MM.1S (cell line): ENCODE measurements around the gene GABBR1.

ENCODE experiments used
- DNase-seq: peaks from one replicate; pipeline ENCODE4 v3.0.0-alpha.2; 2015
- H2AFZ ChIP-seq: fragments of 300-600 bp; sonication (generic); 2 replicates; pipeline ENCODE4 v1.6.0; 2016; ENCODE audit warnings: antibody characterized with exemption, low read length
- H3F3A ChIP-seq: fragments of 300-600 bp; sonication (generic); 2 replicates; pipeline ENCODE4 v1.6.1; 2016; ENCODE audit warnings: mild to moderate bottlenecking, antibody characterized with exemption, low read length, moderate library complexity, mixed read lengths; ENCODE audit not compliant: insufficient read depth
- H3K27ac ChIP-seq: fragments of 300-600 bp; sonication (generic); 2 replicates; pipeline ENCODE4 v1.5.1; 2016; ENCODE audit warnings: mild to moderate bottlenecking, low read length
- H3K27me3 ChIP-seq: fragments of 300-600 bp; sonication (generic); replicated peaks from 2 replicates; pipeline ENCODE4 v1.6.0; 2016; ENCODE audit warnings: low read length; ENCODE audit not compliant: insufficient read depth
- H3K36me3 ChIP-seq: fragments of 300-600 bp; sonication (generic); replicated peaks from 2 replicates; pipeline ENCODE4 v1.6.1; 2016; ENCODE audit warnings: mild to moderate bottlenecking, low read length, mixed read lengths; ENCODE audit not compliant: insufficient read depth
- H3K4me1 ChIP-seq: fragments of 300-600 bp; sonication (generic); 2 replicates; pipeline ENCODE4 v1.6.1; 2016; ENCODE audit warnings: low read length, mixed read lengths
- H3K4me2 ChIP-seq: fragments of 300-600 bp; sonication (generic); 2 replicates; pipeline ENCODE4 v1.6.0; 2016; ENCODE audit warnings: low read depth, low read length
- H3K4me3 ChIP-seq: fragments of 300-600 bp; sonication (generic); 2 replicates; pipeline ENCODE4 v1.5.1; 2016; ENCODE audit warnings: low read length, mixed read lengths
- H3K79me2 ChIP-seq: fragments of 300-600 bp; sonication (generic); 2 replicates; pipeline ENCODE4 v1.6.1; 2016; ENCODE audit warnings: mixed run types, low read length, mixed read lengths
- H3K9ac ChIP-seq: fragments of 300-600 bp; sonication (generic); 2 replicates; pipeline ENCODE4 v1.6.1; 2016; ENCODE audit warnings: low read length, mixed read lengths
- H3K9me2 ChIP-seq: fragments of 300-600 bp; sonication (generic); replicated peaks from 2 replicates; pipeline ENCODE4 v1.6.1; 2016; ENCODE audit warnings: mild to moderate bottlenecking, low read length, mixed read lengths; ENCODE audit not compliant: insufficient read depth
- H3K9me3 ChIP-seq: fragments of 300-600 bp; sonication (generic); replicated peaks from 2 replicates; pipeline ENCODE4 v1.6.1; 2016; ENCODE audit warnings: mild to moderate bottlenecking, low read length, mixed read lengths; ENCODE audit not compliant: insufficient read depth
- H4K20me1 ChIP-seq: fragments of 300-600 bp; sonication (generic); 2 replicates; pipeline ENCODE4 v1.6.1; 2016; ENCODE audit warnings: mild to moderate bottlenecking, low read length, moderate library complexity, mixed read lengths; ENCODE audit not compliant: insufficient read depth
- EZH2 ChIP-seq: fragments of 300-600 bp; sonication (generic); optimal IDR thresholded peaks from 2 replicates; pipeline ENCODE3; 2017; ENCODE audit warnings: low read depth, mild to moderate bottlenecking, antibody characterized with exemption, low read length, mixed read lengths
- EZH2phosphoT487 ChIP-seq: fragments of 300-600 bp; sonication (generic); IDR thresholded peaks from 2 replicates; pipeline ENCODE4 v1.6.1; 2018; ENCODE audit warnings: antibody characterized with exemption, low read length
- TF ChIP-seq, protein P1 (sequence below): fragments of 300-600 bp; sonication (generic); IDR thresholded peaks from 2 replicates; pipeline ENCODE4 v1.5.1; 2016; ENCODE audit warnings: antibody characterized with exemption, low read length, mixed read lengths

The GABBR1 gene

DNA sequence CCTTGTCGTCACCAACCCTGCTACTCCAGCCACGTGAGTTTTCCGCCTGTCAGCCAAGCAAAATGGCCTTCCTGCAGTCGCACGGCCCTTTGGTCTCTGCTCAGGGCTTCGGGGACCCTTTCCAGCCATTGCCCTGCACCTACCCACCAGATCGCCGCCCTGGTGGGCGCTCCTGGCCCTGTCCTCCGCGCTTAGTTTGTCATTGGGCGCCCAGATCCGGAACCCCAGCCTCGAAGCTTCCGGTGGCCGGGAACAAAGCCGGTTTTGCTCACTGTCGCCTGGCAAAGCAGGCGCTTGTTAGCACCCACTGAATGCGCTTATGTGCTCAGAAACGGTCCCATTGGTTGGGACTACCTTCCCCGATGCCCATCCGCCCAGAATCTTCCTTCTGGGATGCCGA is 47.4 kb upstream of the GABBR1 start:
- Histone ChIP-seq H2AFZ (no peak overlapping the region; the same call in 1 of the 2 replicates), H3F3A (no peaks in the 10 kb centered on the region), H3K27me3 (no peaks in the 10 kb centered on the region), H3K79me2 (no peaks in the 10 kb centered on the region), H3K36me3 (no peaks in the 10 kb centered on the region), H3K4me3 (no peak overlapping the region), H3K27ac (no peak overlapping the region), H3K9ac (no peak overlapping the region), H3K9me3 (no peaks in the 10 kb centered on the region), H4K20me1 (no peaks in the 10 kb centered on the region), H3K9me2 (no peaks in the 10 kb centered on the region), H3K4me2 (peak overlapping the region; percentile 38; the same call in 1 of the 2 replicates), H3K4me1 (peaks cover 16% of the 10 kb centered on the region)
- no peak for DNase-seq
- TF ChIP-seq, protein P1, sequence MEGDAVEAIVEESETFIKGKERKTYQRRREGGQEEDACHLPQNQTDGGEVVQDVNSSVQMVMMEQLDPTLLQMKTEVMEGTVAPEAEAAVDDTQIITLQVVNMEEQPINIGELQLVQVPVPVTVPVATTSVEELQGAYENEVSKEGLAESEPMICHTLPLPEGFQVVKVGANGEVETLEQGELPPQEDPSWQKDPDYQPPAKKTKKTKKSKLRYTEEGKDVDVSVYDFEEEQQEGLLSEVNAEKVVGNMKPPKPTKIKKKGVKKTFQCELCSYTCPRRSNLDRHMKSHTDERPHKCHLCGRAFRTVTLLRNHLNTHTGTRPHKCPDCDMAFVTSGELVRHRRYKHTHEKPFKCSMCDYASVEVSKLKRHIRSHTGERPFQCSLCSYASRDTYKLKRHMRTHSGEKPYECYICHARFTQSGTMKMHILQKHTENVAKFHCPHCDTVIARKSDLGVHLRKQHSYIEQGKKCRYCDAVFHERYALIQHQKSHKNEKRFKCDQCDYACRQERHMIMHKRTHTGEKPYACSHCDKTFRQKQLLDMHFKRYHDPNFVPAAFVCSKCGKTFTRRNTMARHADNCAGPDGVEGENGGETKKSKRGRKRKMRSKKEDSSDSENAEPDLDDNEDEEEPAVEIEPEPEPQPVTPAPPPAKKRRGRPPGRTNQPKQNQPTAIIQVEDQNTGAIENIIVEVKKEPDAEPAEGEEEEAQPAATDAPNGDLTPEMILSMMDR = no peak
- TF ChIP-seq EZH2phosphoT487 (no peak), EZH2 (no peak)

DNA sequence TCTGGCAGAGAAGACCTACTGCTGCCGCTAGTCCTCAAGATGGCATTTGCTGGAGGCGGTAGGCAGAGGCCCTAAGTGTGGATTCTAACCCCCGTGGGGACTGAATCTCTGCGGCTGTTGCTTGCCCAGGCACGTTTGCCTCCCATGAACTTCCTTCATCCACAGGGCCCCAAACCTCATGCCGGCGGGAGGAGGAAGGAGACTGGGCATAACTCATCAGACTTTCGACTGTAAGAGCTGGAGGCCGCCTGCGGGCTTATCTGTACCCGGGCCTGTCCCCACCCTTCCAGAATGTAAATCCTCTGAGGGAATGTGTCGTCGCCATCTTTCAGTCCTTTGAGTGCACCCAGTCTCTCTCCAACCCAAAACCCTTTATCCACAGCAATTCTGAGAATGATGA is 47.0 kb upstream of the GABBR1 start:
- H3K4me3 ChIP-seq = no peak overlapping the region
- H3K4me1 ChIP-seq = peaks cover 16% of the 10 kb centered on the region
- H3K9ac ChIP-seq = no peak overlapping the region
- no peak for DNase-seq
- H3K36me3 ChIP-seq = no peaks in the 10 kb centered on the region
- H3K9me3 ChIP-seq = no peaks in the 10 kb centered on the region
- no peak overlapping the region for H3K4me2 ChIP-seq
- TF ChIP-seq EZH2phosphoT487 (no peak), EZH2 (no peak)
- TF ChIP-seq, protein P1 = no peak
- H4K20me1 ChIP-seq = no peaks in the 10 kb centered on the region
- no peaks in the 10 kb centered on the region for H3K9me2 ChIP-seq
- no peak overlapping the region for H3K27ac ChIP-seq
- H3F3A ChIP-seq = no peaks in the 10 kb centered on the region
- H3K79me2 ChIP-seq = no peaks in the 10 kb centered on the region
- H3K27me3 ChIP-seq = no peaks in the 10 kb centered on the region
- H2AFZ ChIP-seq = no peak overlapping the region

DNA sequence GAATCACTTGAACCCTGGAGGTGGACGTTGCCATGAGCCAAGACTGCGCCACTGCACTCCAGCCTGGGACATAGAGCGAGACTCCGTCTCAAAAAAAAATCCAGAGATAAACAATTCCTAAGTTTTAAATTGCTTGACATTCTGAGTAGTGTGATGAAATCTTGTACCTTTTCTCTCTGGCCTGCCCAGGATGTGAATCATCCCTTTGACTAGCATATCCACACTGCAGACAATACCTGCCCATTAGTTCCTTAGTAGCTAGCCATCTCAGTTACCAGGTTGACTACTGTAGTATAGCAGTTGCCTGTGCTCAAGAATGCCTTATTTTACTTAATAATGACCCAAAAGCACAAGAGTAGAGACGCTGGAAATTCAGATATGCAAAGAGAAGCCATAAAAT is 45.1 kb upstream of the GABBR1 start:
- Histone ChIP-seq H3K79me2 (no peaks in the 10 kb centered on the region), H3K9ac (no peak overlapping the region), H3K27me3 (no peaks in the 10 kb centered on the region), H2AFZ (no peak overlapping the region), H3K9me3 (no peaks in the 10 kb centered on the region), H3F3A (no peaks in the 10 kb centered on the region), H3K36me3 (no peaks in the 10 kb centered on the region), H3K27ac (no peak overlapping the region), H4K20me1 (no peaks in the 10 kb centered on the region), H3K4me1 (peaks cover 10% of the 10 kb centered on the region), H3K9me2 (no peaks in the 10 kb centered on the region), H3K4me3 (no peak overlapping the region), H3K4me2 (no peak overlapping the region)
- TF ChIP-seq EZH2phosphoT487 (no peak), EZH2 (no peak)
- TF ChIP-seq, protein P1 = no peak
- DNase-seq = no peak
